Fibroblast of skin of scalp (primary cell): Measurements from ENCODE around the gene NME3.

ENCODE experiments used
- DNase-seq: peaks from one replicate; pipeline ENCODE4 v3.0.0-alpha.2; 2013

The NME3 gene

DNA sequence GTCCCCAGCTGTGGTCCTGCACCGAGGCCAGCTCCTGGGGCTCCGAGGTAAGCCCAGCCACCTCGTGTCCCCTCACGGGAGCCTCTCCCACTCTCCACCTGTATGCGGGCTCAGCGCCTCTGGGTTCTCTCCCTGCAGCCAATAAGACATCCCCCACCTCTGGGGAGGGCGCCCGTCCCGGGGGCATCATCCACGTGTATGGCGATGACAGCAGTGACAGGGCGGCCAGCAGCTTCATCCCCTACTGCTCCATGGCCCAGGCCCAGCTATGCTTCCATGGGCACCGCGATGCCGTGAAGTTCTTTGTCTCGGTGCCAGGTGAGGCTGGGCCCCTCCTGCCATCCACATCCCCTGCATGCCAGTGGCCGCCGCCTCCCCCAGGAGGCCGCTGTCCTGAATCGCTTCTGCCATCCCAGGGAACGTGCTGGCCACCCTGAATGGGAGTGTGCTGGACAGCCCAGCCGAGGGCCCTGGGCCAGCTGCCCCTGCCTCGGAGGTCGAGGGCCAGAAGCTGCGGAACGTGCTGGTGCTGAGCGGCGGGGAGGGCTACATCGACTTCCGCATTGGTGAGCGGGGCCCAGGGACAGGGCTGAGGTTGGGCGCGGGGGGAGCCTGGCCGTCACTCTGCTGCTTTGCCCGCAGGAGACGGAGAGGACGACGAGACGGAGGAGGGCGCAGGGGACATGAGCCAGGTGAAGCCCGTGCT is 3.1 kb downstream of the NME3 start:
- DNase-seq = no peak

DNA sequence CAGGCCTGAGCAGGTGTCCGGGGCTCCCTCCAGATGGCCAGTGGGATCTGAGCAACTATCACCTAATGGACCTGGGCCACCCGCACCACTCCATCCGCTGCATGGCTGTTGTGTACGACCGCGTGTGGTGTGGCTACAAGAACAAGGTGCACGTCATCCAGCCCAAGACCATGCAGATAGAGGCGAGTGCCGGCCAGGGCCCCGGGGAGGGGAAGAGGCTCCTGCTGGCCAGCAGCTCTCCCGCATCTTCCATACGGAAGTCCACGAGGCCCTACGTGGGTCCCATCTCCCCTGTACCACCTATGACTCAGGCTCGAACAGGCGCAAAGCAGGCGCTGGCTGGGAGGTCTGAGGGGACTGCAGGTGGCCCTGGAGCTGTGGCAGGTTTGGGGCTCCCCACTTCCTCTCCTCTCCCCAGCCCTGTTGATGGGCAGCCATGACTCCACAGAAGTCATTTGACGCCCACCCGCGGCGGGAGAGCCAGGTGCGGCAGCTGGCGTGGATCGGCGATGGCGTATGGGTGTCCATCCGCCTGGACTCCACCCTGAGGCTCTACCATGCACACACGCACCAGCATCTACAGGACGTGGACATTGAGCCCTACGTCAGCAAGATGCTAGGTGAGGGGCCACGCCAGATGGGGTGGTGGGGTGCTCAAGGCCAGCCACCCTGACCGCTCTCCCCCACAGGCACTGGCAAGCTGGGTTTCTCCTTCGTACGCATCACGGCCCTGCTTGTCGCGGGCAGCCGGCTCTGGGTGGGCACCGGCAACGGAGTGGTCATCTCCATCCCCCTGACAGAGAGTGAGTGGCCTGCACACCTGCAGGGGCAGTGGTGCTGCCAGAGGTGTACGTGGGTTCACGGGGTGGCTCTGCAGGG is 4.0 kb downstream of the NME3 start:
- no peak for DNase-seq

GRCh38 chr16:1766701-1767100 is 4.6 kb downstream of the NME3 start:
- no peak for DNase-seq

GRCh38 chr16:1766231-1766630 is 5.1 kb downstream of the NME3 start:
- no peak for DNase-seq

GRCh38 chr16:1765826-1766225 is 5.5 kb downstream of the NME3 start:
- no peak for DNase-seq

- no peak for DNase-seq
Measured at GRCh38 chr16:1764971-1765370, 6.4 kb downstream of the NME3 start.

DNA sequence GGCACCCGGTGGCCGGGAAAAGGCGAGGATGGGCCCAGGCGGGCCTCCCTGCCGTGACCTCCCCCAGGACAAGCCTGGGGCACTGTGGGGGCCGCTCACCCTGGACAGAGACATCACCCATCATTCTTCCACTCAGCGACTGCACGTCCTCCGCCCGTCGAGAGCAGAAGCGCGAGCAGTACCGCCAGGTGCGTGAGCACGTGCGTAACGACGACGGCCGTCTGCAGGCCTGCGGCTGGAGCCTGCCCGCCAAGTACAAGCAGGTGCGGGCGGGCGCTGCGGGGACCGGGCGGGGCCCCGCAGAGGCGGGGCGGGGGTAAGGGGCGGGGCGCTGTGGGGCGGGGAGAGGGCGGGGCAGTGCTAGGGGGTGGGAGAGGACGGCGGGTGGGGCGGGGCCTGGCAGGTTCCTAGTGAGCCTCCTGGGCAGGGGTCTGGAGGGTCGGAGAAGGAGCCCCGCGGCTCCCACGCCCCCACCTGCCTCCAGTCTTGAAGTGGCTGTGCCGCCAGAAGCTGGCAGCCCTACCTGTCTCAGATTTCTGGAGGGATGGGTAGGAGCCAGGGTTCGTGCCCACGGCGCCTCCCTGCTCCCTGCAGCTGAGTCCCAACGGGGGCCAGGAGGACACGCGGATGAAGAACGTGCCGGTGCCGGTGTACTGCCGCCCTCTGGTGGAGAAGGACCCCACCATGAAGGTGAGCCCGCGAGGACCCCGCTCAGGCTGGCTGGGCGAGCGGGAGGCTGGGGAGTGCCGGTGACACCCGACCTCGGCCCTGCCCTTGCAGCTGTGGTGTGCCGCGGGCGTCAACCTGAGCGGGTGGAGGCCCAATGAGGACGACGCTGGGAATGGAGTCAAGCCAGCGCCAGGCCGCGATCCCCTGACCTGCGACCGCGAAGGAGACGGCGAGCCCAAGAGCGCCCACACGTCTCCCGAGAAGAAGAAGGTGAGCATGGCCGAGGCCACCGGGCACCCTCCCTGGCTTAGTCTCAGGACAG is 7.5 kb downstream of the NME3 start:
- DNase-seq = peak; percentile 44

DNA sequence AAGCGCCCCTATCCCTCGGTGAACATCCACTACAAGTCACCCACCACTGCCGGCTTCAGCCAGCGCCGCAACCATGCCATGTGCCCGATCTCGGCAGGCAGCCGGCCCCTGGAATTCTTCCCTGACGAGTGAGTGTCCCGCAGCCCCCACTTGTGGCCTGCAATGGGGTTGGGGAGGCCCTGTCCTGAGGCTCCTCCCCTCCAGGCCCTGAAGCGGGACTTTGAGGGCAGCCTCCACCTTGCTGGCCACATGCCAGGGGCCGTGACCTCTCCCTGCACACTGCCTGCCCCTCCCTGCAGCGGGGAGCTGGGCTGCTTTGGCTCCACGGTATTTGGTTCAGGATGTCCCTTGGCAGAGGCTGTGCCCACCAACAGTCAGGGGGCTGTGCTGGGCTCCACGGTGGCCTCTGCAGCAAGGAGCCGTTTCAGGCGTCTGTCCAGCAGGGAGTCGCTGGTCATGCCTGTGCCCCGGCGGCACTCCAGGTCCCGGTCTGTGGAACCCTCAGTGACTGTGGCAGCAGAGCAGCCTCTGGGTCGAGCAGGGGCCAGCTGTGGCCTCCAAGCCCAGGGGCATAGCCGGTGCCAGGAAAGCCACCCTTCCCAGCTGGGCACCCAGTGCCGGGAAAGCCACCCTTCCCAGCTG is 8.3 kb downstream of the NME3 start:
- no peak for DNase-seq

- no peak for DNase-seq
Measured at GRCh38 chr16:1762196-1762878, 9.0 kb downstream of the NME3 start.

DNA sequence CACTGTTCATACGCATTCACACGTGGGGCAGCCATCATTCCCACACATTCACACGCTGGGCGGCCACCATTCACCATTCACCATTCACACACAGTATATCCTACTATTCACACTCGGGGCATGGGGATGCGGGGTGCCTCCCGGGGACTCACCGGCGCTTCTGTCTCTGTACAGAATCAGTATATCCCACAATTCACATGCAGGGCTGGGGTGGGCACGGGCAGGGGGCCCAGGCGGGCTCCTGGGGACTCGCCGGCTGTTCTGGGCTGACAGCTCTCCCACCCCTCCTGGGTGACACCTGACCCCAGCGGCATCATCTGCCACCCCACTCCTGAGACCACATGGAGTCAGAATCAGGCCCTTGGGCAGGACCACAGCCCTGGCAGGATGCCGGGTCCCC is 9.6 kb downstream of the NME3 start:
- no peak for DNase-seq

DNA sequence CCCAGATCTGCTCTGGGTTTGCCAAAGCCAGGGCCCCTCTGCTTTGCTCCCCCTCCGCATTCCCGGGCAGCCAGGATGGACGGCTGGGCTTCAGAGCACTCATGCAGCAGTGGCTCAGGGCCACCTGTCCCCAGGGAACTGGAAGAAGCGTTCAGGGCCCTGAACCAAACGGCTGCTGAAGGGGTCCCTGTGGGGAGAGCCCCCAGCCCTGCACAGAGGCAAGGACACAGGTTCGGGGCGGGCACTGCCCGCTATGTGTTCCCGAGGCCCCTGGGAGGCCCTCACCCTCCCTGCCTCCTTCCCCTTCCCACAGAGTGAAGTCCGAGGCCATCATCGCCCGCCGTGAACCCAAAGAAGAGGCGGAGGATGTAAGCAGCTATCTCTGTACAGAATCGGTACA is 10.4 kb downstream of the NME3 start:
- DNase-seq = no peak

DNA sequence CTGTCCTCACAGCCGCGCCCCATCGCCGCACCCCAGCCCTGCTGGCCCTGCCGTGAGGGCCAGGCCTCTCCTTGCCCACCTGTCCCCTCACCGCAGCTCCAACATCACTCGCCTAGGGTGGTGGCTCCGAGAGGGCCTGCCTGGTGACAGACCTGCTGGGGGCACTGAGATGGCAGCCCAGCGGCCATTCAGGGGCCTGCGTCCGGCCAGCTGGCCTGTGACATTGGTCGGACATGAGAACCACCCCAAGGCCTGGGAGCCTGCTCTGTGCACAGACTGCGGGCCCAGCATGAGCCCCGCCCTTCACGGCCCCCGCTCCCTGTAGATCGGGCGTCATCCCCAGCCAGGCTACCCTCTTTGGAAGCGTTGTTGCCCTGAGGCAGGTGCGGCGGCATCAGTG is 11.8 kb downstream of the NME3 start:
- DNase-seq = no peak

DNA sequence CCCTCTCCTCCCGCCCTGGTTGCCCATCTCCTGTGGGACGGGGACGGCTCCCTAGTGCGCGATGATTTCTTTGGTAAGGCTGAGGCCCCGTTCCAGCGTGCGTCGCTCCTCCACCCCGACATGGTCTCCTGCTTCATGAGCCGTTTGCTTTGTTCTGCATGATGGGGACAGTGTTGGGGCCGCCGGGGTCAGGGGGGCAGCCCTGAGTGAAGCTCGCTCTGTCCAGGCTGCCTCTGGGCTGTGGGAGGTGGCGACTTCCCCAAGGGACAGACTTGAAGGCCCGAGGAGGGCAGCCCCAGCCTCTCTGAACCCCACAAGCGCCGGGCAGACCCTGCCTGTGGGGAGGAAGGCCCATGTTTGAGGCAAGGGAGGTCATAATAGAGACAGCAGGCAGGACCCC is 12.4 kb downstream of the NME3 start:
- DNase-seq = no peak

DNA sequence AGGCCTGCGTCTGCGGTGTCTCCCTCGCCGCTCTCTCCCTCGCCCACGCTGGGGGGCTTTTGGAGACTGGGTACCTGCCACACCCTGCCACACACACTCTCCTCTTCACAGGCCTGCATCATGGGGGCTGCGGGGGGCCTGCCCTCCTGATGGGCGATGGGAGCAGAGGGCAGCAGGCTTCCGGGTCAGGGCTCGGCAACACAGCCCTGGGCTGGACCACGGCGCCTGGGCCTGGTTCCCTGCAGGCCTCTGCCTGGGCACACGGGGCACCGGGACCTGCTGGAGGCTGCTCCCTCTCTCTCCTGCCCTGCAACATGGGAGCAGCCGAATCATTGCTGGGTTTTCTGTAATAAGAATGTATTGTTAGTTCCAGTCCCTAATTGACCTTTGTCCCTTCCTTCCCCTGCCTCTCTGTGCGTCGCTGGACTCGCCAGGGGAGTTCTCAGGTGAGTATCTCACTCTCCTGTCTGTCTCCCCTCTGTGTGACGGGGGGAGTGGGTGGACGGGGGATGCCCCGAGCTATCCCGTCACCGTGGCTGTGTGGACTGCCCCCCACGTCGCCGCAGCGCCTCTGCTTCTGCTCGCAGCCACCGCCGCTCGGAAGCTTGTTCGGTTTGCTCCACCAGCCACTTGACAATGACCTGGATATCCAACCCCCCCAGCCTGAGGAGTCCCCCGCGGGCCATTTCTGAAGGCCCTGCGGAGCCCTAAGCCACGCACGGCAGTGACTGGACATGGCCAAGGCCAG is 13.5 kb downstream of the NME3 start:
- DNase-seq = no peak

DNA sequence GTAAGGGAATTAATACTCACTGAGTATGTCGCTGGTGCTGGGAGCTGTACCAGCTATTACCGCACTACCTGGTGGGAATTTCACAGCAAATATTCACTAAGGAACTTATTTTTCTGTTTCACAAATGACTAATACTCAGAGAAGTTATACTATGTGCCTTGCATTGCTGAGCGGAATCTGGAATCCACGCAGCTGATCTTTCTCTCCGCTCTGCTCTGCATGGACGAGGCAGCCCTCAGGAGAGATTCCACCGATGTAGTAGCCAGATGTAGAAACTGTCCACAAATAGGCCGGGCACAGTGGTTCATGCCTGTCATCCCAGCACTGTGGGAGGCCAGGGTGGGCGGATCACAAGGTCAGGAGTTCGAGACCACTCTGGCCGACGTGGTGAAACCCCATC is 17.1 kb downstream of the NME3 start:
- no peak for DNase-seq

DNA sequence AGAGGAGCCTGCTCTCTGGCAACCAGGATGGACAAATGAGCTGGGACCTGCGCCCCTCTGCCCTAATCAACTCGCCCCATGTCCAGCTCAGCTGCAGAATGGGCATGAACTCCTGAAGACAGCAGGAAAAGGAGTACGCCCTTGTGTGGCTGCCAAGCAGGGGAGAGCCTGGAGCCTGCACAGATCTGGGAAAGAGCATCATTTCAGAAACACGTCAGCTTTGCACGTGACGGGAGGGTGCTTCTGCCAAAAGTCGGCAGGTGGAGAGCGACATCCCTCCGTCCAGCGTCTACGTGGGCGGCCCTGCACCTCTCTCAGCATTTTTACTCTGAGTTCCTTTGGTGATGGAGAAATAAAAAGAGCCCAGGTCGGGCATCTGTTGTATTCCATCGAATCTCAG is 18.5 kb downstream of the NME3 start:
- no peak for DNase-seq

GRCh38 chr16:1751946-1752345 is 19.4 kb downstream of the NME3 start:
- DNase-seq = no peak

GRCh38 chr16:1749152-1750117 is 21.9 kb downstream of the NME3 start:
- DNase-seq = no peak

DNA sequence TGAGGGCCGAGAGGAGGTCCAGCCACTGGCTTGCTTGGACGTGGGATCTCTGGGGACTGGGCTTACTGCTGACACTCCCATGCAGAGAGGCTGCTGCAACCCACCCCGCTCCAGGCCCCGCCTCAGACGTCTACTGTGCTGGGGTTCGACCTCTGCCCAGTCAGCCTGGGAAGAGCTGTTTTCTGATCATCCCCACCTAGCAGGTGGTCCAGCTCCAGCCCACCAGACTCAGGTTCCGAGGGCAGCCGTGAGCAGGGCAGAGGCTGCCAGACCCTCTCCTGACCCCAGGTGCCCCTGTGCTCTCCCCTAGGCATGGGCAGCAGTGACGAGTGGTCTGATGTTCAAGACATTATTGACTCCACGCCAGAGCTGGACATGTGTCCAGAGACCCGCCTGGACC is 23.4 kb downstream of the NME3 start:
- DNase-seq = no peak

DNA sequence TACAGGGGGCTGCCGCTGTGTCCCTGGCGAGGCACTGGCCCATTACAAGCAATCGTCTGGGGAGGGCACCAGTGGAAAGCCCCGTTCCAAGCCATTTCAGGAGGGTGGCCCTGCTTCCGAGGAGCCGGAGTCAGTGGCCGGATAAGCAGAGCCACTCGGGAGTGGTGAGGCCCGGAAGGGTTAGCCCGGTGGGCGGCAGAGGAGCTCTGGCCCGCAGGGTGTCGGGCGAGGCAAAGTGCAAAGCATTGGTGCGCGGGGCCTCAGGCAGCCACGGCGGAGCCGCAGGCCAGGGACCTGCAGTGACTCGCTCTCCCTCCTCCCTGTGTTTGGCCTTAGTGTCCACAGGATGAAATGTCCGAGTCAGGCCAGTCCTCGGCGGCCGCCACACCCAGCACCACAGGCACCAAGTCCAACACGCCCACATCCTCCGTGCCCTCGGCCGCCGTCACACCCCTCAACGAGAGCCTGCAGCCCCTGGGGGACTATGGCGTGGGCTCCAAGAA is 24.6 kb downstream of the NME3 start:
- no peak for DNase-seq
